Ureter (tissue), 1 donor: ENCODE results near the gene HOXB3. TPM values are rescaled to one million over a fixed set of nuclear protein-coding genes. Genes with fewer than 3 reads are reported as not detected.

Experiments
- DNase-seq: peaks from one replicate; pipeline ENCODE4 v3.0.0-alpha.2; 2020; ENCODE audit warnings: low spot score
- total RNA-seq: library from RNA; stranded (reverse); gene quantifications from one replicate; pipeline ENCODE4 v1.2.4, GENCODE V29; 2023
- donor health status: DM: yes; HTN: yes; CAD: no.

Gene HOXB3
- total RNA-seq, 1 donor from 2014 or later, result 179 TPM

- peak; percentile 90 for DNase-seq
Measured at GRCh38 chr17:48597778-48598631, 8.0 kb upstream of the HOXB3 start.

GRCh38 chr17:48597528-48597777 lies 7.4 kb upstream of the HOXB3 start:
- DNase-seq, result no peak

- DNase-seq, result no peak
Measured at GRCh38 chr17:48596735-48597527, 6.9 kb upstream of the HOXB3 start.

- peak; percentile 55 for DNase-seq
Measured at GRCh38 chr17:48596000-48596734, 6.1 kb upstream of the HOXB3 start.

GRCh38 chr17:48595278-48595999 lies 5.4 kb upstream of the HOXB3 start:
- no peak for DNase-seq

- DNase-seq, result no peak
Measured at GRCh38 chr17:48594538-48595277, 4.7 kb upstream of the HOXB3 start.

- DNase-seq, result peak; percentile 85
Measured at GRCh38 chr17:48593840-48594537, 3.9 kb upstream of the HOXB3 start.

- DNase-seq, result no peak
Measured at GRCh38 chr17:48593126-48593829, 3.2 kb upstream of the HOXB3 start, which contains the start of gene HOXB5. HOXB5 (minus strand) TSS chr17:48593779; CDS start chr17:48593682, 97 bp downstream.

GRCh38 chr17:48592577-48592976 lies 2.5 kb upstream of the HOXB3 start:
- DNase-seq, result no peak

- DNase-seq, result no peak
Measured at GRCh38 chr17:48592057-48592514, 2.0 kb upstream of the HOXB3 start.

- no peak for DNase-seq
Measured at GRCh38 chr17:48591255-48592056, 1.4 kb upstream of the HOXB3 start.

- DNase-seq, result no peak
Measured at GRCh38 chr17:48590607-48591161, 643 bp upstream of the HOXB3 start.

GRCh38 chr17:48589060-48589830 lies 796 bp downstream of the HOXB3 start:
- DNase-seq, result no peak

GRCh38 chr17:48588528-48588927 lies 1.5 kb downstream of the HOXB3 start:
- DNase-seq, result no peak

GRCh38 chr17:48588074-48588415 lies 2.0 kb downstream of the HOXB3 start:
- DNase-seq, result no peak

GRCh38 chr17:48587276-48588073 lies 2.6 kb downstream of the HOXB3 start:
- no peak for DNase-seq
